ENCODE data around the gene CEACAM19. TPM values are rescaled to one million over a fixed set of nuclear protein-coding genes. Genes with fewer than 3 reads are reported as not detected.

Gene CEACAM19
- total and polyA plus RNA-seq, 9 of the 15 experiments (the other 6 are each of a cell fraction or from before 2014, with no cell fraction given) = 0.15 to 0.30 (median 0.23) TPM; not detected in 5

DNA sequence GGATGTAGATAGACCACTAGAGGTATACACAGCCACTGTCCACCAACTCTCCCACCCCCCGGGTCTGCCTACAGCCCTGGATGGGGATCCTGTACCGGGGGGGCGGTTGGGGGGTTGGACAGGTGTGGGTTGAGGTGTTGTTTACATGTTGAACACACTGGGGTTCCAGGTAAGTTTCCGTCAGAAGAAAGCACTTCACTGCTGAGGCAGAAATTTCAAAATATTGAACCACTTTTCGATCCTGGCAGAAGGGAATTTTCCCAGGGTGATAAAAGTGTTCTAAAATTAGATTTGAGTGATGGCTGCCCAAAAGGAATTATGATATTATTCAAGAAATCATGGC is 21.1 kb downstream of the CEACAM19 start:
- H3K9ac ChIP-seq (ENCODE audit: insufficient read depth in 1 of 2, low read depth in 2 of 2, low read length in 2 of 2) = peak overlapping the region in 1 of 2 experiments; percentile 53; a peak in 1 of 4 replicates
- no peak for FAIRE-seq
- H4K20me1 ChIP-seq (replicated peaks; ENCODE audit: control insufficient read depth, insufficient read depth, low read length) = no peaks in the 10 kb centered on the region; the same call in 1 of the 2 replicates
- peaks cover 25 to 40% of the 10 kb centered on the region in 2 experiments for H3K4me1 ChIP-seq (replicated peaks in 1 of 2; ENCODE audit: control insufficient read depth in 2 of 2, insufficient read depth in 2 of 2, low read length in 2 of 2)
- H3K4me2 ChIP-seq (ENCODE audit: insufficient read depth, low read length) = no peak overlapping the region
- no peaks in the 10 kb centered on the region for H3K9me1 ChIP-seq (ENCODE audit: control insufficient read depth, insufficient read depth, low read length)
- H2AFZ ChIP-seq (ENCODE audit: low read depth, low read length) = peak overlapping the region; percentile 64; the same call in 1 of the 2 replicates
- no peak overlapping the region for H3K4me3 ChIP-seq
- in situ Hi-C loops (cut with MboI) (no loop called here), intact Hi-C loops (cut with micrococcal nuclease) (no loop called here)
- H3K36me3 ChIP-seq (ENCODE audit: control insufficient read depth, insufficient read depth, low read length) = no peaks in the 10 kb centered on the region
- no peak for ATAC-seq
- 75% methylated on average over 4 of the region's 5 CpGs for WGBS (ENCODE audit: insufficient coverage, low coverage, missing lambda C conversion rate)
- CTCF ChIA-PET (ENCODE audit: low intra/inter-chr PET ratio) = interaction anchor here (1.4 kb wide), 1 partner anchor 92 kb away, joined by 4 read pairs; no protein-coding TSS in a partner anchor
- DNase-seq (ENCODE audit: extremely low read depth in 1 of 4, low spot score in 3 of 4) = no peak
- H3K79me2 ChIP-seq (ENCODE audit: control insufficient read depth, insufficient read depth, low read length) = no peaks in the 10 kb centered on the region
- H3K9me3 ChIP-seq (replicated peaks; ENCODE audit: control insufficient read depth, insufficient read depth, low read depth, low read length) = no peaks in the 10 kb centered on the region
- no peak overlapping the region for H3K27ac ChIP-seq (ENCODE audit: extremely low read depth, low read depth, low read length)
- no TSS peak for BruUV-seq (replicated peaks)
- H3K27me3 ChIP-seq (ENCODE audit: control insufficient read depth in 2 of 2, insufficient read depth in 2 of 2, low read length in 2 of 2) = no peaks in the 10 kb centered on the region
- POLR2A ChIA-PET = no interaction called here
- no peak for TF ChIP-seq FOXJ2 (tag; IDR thresholded peaks at IDR 0.05)
- no peak for TF ChIP-seq ZNF232 (CRISPR knock-in tag; IDR thresholded peaks at IDR 0.05)
- no peak for TF ChIP-seq HOXB6 (CRISPR knock-in tag; IDR thresholded peaks at IDR 0.05; ENCODE audit: borderline replicate concordance)
- no peak for TF ChIP-seq STAT5B (CRISPR knock-in tag; IDR thresholded peaks at IDR 0.05)
- TF ChIP-seq, protein P1, sequence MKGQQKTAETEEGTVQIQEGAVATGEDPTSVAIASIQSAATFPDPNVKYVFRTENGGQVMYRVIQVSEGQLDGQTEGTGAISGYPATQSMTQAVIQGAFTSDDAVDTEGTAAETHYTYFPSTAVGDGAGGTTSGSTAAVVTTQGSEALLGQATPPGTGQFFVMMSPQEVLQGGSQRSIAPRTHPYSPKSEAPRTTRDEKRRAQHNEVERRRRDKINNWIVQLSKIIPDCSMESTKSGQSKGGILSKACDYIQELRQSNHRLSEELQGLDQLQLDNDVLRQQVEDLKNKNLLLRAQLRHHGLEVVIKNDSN (CRISPR knock-in tag; IDR thresholded peaks at IDR 0.05) = no peak
- TF ChIP-seq THRAP3 (IDR thresholded peaks at IDR 0.05; ENCODE audit: borderline replicate concordance) = no peak
- no peak for TF ChIP-seq ZNF354B (CRISPR knock-in tag; IDR thresholded peaks at IDR 0.05)
- TF ChIP-seq, protein P2, sequence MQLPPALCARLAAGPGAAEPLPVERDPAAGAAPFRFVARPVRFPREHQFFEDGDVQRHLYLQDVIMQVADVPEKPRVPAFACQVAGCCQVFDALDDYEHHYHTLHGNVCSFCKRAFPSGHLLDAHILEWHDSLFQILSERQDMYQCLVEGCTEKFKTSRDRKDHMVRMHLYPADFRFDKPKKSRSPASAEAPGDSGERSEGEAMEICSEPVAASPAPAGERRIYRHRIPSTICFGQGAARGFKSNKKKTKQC (CRISPR knock-in tag; IDR thresholded peaks at IDR 0.05) = no peak
- no peak for TF ChIP-seq HDAC2 (IDR thresholded peaks at IDR 0.05)
- TF ChIP-seq ZNF175 (CRISPR knock-in tag; IDR thresholded peaks at IDR 0.05; ENCODE audit: low read depth) = no peak
- TF ChIP-seq, protein P3, sequence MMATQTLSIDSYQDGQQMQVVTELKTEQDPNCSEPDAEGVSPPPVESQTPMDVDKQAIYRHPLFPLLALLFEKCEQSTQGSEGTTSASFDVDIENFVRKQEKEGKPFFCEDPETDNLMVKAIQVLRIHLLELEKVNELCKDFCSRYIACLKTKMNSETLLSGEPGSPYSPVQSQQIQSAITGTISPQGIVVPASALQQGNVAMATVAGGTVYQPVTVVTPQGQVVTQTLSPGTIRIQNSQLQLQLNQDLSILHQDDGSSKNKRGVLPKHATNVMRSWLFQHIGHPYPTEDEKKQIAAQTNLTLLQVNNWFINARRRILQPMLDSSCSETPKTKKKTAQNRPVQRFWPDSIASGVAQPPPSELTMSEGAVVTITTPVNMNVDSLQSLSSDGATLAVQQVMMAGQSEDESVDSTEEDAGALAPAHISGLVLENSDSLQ (IDR thresholded peaks at IDR 0.05) = no peak
- no peak for TF ChIP-seq BMI1 (IDR thresholded peaks at IDR 0.05; ENCODE audit: low read length)
- no peak for TF ChIP-seq SIN3A (IDR thresholded peaks at IDR 0.05; ENCODE audit: borderline replicate concordance in 2 of 2, control insufficient read depth in 1 of 2, low read depth in 2 of 2, low read length in 2 of 2)
- TF ChIP-seq ILF3 (IDR thresholded peaks at IDR 0.05; ENCODE audit: borderline replicate concordance) = no peak
- TF ChIP-seq, protein P4, sequence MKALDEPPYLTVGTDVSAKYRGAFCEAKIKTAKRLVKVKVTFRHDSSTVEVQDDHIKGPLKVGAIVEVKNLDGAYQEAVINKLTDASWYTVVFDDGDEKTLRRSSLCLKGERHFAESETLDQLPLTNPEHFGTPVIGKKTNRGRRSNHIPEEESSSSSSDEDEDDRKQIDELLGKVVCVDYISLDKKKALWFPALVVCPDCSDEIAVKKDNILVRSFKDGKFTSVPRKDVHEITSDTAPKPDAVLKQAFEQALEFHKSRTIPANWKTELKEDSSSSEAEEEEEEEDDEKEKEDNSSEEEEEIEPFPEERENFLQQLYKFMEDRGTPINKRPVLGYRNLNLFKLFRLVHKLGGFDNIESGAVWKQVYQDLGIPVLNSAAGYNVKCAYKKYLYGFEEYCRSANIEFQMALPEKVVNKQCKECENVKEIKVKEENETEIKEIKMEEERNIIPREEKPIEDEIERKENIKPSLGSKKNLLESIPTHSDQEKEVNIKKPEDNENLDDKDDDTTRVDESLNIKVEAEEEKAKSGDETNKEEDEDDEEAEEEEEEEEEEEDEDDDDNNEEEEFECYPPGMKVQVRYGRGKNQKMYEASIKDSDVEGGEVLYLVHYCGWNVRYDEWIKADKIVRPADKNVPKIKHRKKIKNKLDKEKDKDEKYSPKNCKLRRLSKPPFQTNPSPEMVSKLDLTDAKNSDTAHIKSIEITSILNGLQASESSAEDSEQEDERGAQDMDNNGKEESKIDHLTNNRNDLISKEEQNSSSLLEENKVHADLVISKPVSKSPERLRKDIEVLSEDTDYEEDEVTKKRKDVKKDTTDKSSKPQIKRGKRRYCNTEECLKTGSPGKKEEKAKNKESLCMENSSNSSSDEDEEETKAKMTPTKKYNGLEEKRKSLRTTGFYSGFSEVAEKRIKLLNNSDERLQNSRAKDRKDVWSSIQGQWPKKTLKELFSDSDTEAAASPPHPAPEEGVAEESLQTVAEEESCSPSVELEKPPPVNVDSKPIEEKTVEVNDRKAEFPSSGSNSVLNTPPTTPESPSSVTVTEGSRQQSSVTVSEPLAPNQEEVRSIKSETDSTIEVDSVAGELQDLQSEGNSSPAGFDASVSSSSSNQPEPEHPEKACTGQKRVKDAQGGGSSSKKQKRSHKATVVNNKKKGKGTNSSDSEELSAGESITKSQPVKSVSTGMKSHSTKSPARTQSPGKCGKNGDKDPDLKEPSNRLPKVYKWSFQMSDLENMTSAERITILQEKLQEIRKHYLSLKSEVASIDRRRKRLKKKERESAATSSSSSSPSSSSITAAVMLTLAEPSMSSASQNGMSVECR (CRISPR knock-in tag; IDR thresholded peaks at IDR 0.05) = no peak
